ENCODE measurements around the gene CA10. TPM values are rescaled to one million over a fixed set of nuclear protein-coding genes. Genes with fewer than 3 reads are reported as not detected.

CA10 gene
- total and polyA plus RNA-seq, 2 experiments from 2014 or later = 0.92 to 1.5 TPM

DNA sequence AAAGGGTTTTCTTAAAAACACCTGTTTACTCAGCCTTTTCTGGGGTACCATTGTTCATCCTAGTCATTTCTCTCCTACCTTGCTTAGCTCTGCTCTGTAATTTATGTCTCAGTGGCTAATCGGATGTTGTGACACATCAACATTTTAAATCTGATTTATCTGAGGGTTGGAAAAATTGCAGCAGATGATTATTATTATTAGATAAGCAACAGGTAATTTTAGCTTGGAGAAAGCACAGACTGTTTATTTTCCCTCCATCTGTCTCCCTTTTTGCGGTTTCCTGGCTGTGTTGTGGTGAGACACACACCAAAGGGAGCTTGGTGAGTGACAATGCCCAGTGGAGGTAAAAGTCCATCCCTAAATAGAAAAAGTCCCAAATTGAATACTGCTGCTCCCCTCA, 508.3 kb downstream of the CA10 start (continued):
- TF ChIP-seq CREB1 (CRISPR knock-in tag; IDR thresholded peaks at IDR 0.05; ENCODE audit: low read depth) = no peak
- TF ChIP-seq ZNF331 (CRISPR knock-in tag; IDR thresholded peaks at IDR 0.05; ENCODE audit: low read depth) = no peak

- TF ChIP-seq ZNF462 (CRISPR knock-in tag; IDR thresholded peaks at IDR 0.05) (no peak), CREB1 (CRISPR knock-in tag; IDR thresholded peaks at IDR 0.05; ENCODE audit: low read depth) (no peak), ZNF331 (CRISPR knock-in tag; IDR thresholded peaks at IDR 0.05; ENCODE audit: low read depth) (no peak), STAT1 (IDR thresholded peaks at IDR 0.05; ENCODE audit: unreplicated experiment) (no peak), EZH2phosphoT487 (IDR thresholded peaks at IDR 0.05; ENCODE audit: unreplicated experiment) (no peak)
- Histone ChIP-seq H3K4me2 (no peak overlapping the region), H2AFZ (no peak overlapping the region), H3K36me3 (ENCODE audit: insufficient read depth) (no peaks in the 10 kb centered on the region), H3K4me3 (no peak overlapping the region), H3K9me2 (ENCODE audit: insufficient read depth) (no peaks in the 10 kb centered on the region; the same call in 1 of the 2 replicates), H3K4me1 (ENCODE audit: insufficient read depth) (no peaks in the 10 kb centered on the region), H4K20me1 (replicated peaks; ENCODE audit: insufficient read depth) (no peaks in the 10 kb centered on the region), H3K27me3 (ENCODE audit: insufficient read depth) (no peaks in the 10 kb centered on the region), H3K79me2 (replicated peaks; ENCODE audit: insufficient read depth) (no peaks in the 10 kb centered on the region), H3F3A (replicated peaks; ENCODE audit: low read depth) (no peaks in the 10 kb centered on the region), H3K27ac (ENCODE audit: low read depth) (no peak overlapping the region)
- no peak overlapping the region for H3K27ac Mint-ChIP-seq
- no peak for ATAC-seq
- DNase-seq (ENCODE audit: low spot score) = no peak
- H3K4me3 Mint-ChIP-seq = no peak overlapping the region
- H3K36me3 Mint-ChIP-seq (ENCODE audit: low read depth) = no peaks in the 10 kb centered on the region
- peaks cover 10% of the 10 kb centered on the region for H3K27me3 Mint-ChIP-seq (ENCODE audit: insufficient read depth, low read depth, poor library complexity)
- no peaks in the 10 kb centered on the region for H3K9me3 Mint-ChIP-seq
- H3K4me1 Mint-ChIP-seq = peaks cover 13% of the 10 kb centered on the region
Observed at GRCh38 chr17:51647826-51648225, 510.7 kb downstream of the CA10 start.

Measured in GM23338 (cell line).